HG02623 (cell line): ENCODE measurements around the gene STOX2.

Experiments
- ATAC-seq: cut with Tn5 transposase; IDR thresholded peaks from one replicate; pipeline ENCODE4 v1.9.1; 2021; ENCODE audit warnings: moderate library complexity; ENCODE audit not compliant: unreplicated experiment

STOX2 gene

DNA sequence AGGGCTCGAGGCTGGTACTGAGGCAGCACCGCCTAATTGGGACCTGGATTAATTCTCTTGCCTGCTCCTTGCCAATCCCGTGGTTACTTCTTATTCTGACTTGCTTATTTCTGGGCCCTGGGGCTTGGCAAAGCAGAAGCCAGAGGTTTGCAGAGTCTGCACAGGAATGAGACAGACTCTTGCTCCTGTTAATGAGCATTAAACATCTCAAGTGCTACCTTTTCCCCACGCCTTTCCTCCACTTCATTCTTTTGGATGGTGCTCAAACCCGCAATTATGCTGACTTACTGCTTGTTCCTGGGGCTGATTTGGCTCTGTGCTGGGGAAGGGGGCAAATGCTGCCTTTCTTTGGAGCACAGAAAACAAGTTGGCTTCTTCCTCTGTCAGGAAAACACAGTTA, 16.5 kb upstream of the STOX2 start:
- no peak for ATAC-seq

DNA sequence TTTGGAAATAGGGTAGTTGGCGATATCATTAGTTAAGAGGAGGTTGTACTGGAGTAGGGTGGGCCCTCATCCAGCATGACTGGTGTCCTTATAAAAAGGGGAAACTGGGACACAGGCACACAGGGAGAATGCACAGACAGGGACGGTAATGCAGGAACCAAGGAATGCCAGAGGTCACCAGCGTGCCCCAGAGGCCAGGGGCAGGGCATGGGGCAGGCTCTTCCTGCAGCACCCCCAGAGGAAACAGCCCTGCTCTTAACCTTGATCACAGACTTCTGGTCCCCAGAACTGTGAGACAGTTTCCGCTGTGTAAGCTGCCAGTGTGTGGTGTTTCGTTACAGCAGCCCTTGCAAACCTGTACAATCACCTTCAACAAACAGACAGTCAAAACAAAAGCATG, 15.9 kb upstream of the STOX2 start:
- no peak for ATAC-seq

DNA sequence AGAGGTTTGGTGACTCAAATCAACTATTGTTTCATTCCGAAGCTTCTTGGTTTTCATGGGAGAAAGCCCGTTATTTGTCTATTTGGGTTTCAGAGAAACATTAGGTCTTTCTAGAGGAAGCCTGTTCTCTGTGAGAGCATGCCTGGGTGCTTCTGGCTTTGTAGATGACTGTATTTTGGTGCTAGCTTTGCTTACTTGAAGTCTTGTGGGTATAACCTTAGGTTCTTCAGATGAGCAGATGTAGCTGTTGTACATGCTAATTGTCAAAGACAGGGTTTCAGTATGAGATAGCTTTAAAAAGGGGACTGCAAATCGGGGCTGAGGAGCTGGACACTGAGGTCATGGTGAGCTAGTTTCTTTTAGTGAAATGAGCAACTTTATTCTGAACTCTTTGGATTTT, 7.9 kb upstream of the STOX2 start:
- ATAC-seq, result no peak

DNA sequence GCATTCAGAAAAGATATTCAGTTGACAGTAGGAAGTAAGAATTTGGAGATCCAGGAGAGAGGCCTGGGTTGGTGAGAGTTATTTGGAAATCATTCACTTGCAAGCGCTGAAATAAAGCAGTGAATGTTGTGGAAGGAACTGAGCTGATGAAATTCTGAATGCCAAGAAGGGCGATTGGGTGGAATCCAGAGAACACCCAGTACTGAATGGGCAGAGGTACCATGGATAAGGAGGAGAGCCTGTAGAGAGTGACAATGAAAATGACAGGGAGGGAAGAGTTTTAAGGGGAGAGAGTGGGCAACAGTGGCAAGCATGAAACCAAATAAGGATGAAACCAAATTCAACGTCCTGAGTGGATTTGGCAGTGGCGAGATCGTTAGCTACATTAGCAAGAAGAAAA, 6.7 kb upstream of the STOX2 start:
- no peak for ATAC-seq

DNA sequence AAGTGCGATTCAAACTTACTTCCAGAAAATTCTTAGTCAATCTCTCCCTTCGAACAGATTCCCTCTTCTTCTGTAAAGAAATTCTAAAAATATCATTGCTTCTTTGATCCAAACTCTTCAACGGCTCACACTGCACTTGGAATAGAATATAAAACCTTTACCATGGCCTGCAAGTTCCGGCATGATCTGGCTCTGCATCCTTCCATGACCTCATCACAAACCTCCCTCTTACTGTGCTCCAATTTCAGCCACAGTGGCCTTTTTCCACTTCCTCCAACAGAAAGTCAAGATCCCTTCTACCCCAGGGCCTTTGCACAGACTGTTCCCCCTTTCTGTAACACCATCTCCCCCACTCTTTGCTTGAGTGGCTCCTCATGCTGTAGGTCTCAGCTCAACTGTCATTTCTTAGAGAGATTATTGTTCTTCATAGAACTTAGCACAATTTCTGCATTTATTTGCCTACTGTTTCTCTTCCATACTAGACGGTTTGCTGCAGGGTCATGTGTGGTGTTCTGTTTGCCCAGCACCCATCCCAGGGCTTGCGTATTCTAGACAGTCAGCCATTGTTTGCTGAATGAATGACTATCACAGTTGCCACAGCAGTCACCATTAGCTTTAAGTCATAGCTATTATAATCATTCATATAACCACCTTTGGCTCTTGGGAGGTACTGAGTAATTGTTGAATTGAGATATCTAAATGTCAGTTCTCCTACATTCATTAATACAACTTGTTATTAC, 1.9 kb upstream of the STOX2 start:
- no peak for ATAC-seq

DNA sequence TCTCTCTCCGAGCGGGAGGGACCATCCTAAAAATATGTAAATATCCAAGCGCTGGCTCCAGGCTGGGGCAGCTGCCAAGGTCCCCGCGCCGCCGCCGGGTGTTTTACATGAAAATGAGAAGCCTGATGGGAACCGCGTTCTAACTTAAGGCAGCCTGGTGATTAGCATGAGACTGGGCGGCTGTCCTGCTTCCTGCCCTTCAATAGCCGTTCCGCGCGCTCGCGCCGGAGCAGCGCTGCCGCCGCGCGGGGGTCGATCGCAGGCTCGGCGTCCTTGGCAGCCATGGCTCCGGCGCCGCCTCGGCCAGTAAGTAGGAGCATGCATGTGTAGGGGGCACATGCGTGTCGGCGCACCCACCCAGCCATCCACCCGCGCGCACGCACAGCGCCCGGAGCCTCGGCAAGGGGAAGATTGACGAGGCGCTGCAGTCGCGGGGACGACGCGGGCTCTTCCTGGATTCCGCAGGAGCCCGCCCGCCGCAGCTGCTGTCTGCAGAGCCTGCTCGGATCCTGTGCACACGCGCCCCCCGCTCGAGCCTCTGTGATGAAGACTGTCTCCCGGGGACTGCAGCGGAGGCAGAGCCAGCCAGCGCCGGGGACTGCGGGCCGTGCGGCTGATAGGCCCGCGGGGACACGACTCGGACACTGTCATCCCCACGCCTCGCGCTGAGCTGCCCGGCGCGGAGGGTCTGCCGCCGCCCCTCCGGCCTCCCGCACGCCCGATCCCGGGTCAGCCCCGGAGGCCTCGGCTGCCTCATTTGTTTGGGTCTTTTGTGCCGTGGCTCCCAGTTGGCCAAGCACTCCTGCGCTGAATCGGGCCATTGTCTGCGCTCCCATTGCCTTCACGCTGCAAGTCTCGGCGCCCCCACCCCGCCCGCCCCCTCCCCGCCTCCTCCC, 734 bp downstream of the STOX2 start:
- no peak for ATAC-seq

DNA sequence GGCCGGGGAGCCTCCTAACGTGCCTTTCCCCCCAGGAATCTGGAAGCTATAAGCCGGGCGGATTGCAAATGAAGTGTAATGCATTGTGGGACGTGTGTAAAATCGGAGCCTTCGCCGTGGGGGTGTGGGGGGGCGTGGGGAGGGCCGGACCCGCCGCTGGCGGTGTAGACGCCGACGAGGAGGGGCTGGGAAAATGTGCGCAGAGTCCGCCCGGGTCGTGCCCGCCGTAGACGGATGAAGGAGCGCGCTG, 1.3 kb downstream of the STOX2 start:
- ATAC-seq, result no peak

DNA sequence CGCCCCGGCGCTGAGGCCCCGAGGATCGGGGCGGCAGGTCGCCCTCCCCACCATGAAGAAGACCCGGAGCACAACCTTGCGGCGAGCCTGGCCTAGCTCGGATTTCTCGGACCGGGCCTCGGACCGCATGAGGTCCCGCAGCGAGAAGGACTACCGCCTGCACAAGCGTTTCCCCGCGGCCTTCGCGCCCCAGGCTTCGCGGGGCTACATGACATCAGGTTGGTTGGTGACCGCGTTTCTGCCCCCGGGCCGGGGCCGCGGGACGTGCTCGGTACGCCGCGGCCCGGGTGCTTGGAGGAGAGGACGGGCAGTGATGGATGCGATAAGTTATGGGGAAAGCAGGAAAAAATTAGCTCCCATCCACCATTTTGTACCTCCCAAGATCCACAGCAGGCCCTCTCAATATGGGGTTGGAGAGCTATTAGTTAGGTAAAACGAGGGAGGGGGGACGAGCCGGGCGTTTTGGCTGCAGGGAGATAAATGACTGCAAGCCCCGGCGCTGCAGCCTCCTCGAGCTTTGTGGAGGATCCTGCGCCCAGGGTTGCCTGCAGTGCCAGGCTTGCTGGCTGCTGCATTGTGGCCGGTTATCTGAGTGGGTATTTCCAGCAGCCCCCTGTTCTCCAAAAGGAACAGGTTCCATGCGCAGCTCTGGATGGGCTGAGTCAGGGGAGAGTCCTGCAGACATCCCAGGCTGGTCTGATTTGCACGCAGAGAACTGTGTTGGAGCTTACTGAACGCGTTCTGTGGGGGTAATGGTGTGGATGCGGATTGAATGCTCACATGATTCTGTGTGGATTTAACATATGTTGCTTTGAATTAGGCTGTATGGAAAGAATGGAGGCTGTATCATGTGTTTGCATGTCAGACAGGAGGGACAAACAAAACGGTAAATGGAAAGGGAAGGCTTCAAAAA, 1.9 kb downstream of the STOX2 start:
- ATAC-seq, result no peak

DNA sequence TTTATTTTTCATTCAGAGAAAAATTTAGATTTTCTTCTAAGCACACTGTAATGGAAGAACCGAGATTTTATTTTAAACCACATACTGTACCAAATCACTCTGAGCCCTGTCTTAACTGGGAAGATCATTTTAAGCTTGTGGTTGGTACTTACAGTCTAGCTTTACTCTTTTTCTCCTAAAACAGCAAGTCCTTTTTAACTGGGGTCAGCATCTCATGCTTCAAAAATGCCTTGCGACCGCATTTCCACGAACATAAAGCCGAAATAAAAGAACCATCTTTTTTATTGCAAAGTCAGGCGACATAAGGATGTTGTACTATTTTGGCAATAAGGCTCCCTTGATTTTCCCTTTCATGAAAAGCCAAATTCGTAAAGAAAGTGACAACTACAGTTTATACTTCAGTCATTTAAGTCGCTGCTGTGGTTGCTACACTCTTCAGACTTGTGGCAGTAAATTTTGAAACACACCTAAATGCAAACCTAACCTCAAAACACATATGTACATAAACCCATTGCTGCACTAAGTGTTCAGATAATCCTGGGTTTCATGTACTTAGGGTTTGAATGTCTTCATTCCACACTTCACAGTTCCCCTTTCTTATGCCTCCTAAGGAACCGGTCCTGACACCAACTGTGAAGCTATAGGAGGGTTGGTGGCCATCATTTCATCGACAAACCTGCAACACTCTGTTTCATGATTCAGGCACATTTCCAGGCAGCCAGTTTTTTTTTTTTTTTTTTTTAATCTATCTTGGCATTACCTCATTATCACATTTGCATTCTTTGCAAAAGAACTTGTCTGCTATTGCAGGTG, 3.0 kb downstream of the STOX2 start:
- ATAC-seq, result no peak

DNA sequence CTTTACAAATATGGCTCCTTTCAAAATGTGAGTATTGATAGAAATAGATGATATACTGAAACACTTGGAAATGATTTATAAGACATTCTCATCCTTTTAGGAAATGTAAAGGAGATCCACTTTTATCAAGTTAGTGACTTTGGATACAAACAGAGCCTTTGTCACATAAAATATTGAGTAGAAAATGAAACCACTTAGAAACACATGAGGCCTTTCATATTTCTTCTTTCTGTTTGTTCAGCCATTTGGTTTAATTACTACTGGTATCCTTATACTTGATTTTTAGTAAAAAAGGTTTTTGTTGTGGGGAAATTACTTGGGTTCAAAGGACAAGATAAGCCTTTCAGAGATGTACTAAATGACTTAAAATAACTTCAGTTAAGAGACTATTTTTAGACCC, 4.1 kb downstream of the STOX2 start:
- ATAC-seq, result no peak

DNA sequence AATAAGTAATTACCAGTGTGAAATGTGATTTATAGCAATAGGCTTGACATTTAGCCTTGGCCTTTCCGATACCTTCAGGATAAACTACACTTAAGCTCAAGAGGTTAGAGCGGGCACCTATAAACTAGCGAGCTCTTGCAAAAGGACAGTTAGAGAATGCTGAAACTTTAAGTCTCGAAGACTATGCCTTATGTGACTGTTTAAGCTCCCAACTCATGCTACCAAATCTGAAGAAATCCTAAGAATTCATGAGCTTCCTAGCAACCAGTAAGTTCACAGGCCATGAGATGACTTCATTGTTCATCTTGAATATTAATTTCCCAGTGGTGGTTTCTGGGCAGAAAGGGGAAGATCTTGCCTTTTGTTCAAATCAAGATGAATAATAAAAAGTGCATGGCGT, 4.7 kb downstream of the STOX2 start:
- ATAC-seq, result no peak

DNA sequence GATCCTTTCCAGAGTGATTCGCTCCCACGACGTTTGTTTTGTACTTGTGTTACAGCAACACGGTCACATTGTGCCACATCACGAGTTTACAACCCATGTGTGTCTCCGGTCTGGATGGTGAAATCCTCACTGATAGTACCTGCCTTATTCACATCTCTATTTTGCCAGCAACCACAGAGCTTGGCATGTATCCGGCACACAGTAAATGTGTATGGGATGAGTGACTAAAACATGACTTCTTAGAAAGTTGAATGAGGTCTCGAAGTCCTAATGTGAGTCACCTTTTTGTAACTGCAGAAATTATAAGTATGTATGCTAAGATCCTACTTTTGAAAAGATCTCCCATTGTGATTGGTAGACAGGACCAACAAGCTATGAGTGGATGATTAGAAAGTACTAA, 7.5 kb downstream of the STOX2 start:
- no peak for ATAC-seq

DNA sequence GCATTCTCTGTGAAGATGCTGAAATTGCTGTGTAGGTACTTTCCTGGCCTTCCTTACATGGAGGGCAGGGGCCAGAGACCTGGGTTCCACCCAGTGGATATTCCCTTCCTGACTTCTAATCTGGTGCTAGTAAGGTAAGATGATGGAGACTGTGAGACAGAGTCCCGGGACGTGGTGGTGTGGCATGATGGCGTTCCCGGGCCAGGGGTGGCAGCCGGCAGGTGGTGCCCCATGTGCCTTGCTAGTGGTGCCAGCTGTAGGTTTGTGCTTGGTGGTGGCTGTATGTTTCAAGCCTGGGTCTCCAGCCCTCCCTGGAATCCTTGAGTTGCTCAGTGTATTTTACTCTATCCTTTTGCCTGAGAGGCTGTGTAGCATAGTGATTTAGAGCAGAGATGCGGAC, 10.9 kb downstream of the STOX2 start:
- ATAC-seq, result no peak

DNA sequence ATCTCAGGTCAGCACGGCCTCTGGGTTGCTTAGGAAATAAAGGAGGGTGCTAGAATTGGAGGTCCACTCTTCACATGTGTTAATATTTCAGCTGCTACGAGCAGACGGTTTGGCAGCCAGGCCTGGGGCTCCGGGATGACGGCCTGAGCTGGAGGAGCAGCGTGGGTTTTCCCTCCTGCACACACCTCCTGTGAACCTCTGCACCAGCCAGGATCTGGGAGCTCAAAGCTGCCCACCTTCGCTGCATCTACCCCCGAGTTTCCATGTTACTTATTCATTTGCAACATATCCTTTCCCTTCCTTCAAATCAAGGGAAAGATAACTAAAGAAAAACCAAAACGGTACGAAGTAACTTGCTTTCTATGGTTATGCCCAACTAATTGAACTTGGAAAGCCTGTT, 13.6 kb downstream of the STOX2 start:
- ATAC-seq, result no peak

DNA sequence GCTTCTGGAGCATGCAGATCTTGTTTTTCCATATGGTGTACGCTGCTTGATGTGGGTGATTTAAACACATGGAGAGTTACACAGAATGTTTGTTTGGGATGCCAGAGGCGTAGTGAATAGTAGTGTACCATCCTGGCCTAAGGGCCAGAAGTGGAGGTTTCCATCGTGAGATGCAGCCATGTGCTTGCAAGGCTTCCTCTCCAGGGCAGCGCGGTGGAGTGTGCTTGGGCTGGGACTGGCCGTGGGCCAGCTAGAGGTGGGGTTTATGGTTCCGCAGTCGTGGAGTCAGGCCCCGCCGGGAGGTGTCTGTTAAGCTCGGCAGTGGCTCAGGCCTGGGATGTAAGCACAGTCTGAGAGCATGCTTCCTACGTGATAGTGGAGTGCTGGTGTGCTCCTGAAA, 14.0 kb downstream of the STOX2 start:
- no peak for ATAC-seq

DNA sequence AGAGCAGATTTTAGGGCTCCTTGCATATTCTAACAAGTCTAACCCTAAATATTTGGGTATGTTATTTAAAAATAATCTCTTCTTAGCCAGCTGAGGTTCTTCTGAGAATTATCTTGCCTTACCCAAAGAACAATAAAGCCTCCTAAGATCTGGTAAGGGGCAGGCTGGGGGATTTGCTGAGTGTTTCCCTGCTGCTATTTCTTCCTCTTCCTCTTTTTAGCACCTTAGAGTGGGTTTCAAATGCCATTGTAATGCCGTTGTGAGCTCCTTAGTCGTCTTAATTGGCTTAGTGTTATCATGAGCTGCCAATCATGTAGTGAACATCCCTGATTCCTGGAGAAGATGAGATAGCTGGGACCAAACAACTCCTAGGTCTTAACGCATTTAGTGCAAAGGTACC, 15.4 kb downstream of the STOX2 start:
- ATAC-seq, result no peak

DNA sequence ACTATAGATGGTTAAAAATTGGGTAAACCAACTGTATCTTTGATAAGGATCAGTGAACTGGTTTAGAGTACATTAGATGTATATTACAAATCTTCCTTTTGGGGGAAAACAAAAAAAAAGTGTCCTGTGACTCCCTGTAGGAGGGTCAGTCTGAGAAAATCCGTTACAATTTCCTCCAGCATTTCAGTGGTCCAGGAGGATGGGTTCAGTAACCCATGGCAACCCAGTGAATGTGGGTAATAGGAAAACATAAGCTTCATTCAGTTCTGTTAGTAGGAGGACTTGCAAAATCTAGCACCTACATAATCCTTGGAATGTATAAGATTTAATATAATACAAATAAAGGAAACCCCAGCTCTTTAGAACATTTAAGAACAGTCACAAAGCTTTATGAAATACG, 16.2 kb downstream of the STOX2 start:
- ATAC-seq, result no peak

DNA sequence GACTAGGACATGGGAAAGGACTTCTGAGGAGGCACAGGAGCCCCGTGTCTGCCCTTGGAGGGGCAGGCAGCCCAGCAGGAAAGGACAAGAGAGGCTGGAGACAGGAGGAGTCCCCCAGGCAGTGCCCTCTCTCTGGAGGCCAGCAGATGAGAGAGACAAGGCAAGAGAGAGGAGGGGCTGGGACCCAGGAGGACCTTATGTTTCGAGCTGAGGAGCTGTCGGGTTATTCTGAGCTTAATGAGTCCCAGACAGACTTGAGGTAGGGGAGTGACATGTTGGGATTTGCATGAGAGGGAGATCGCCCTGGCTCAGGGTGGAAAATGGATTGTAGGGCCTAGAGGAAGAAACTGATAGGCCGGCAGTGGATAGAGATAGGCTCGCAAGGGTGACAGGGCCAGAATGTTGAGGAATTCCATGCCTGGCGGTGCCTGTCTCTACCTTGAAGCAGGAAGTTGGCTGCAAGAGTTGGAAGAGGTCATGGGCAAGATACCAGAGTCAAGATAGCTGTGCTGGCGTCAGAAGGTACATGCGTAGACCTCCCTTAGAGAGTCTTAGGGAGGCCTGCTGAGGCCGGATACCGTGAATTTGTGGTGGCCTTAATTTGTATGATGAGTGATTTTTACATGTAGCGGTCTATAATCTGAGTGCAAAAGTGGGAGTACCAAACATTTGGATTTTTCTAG, 19.4 kb downstream of the STOX2 start:
- ATAC-seq, result no peak

DNA sequence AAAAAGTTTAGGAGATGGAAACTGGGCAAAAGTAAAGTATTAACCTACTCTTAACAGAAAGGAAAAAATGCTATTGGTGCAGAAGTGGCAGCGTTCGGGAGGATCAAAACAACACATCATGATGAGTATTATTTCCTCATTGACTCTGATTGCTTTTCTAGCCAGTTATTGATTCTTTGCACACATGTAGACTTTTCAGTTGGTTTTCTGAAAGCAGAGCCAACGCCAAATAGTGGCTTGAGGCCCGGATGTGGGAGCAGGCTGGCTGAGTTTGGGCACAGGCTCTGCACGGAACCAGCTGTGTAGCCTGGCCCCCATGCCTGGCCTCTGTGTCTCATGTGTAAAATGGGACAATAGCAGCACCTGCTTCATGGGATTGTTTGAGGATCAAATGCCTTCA, 21.8 kb downstream of the STOX2 start:
- no peak for ATAC-seq

DNA sequence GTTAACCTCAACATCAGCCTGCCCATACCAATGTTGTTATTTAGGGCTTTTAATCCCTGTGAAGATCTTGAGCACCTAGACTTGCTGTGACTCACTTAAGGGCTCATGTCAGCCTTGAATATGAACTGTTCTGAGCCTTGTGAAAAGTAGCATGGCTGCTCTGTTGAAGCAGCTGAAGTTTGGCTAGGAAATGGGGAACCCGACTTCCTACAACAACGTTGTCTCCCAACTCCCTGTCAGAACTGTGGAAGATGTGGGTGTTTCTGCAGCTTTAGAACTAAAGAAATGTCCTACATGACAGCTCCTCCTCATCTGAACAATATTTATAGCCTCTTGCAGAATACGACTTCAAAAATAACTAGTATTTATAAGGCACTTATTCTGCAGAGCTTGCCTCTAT, 27.5 kb downstream of the STOX2 start:
- ATAC-seq, result no peak
